A673 (cell line): ENCODE data around the gene BRMS1L. TPM values are rescaled to one million over a fixed set of nuclear protein-coding genes. Genes with fewer than 3 reads are reported as not detected.
A peak's percentile ranks its signal among the peaks of the same experiment; 100 is the strongest.

Experiments
- BruUV-seq: library from RNA; stranded (reverse); fragments of 400-500 nt; replicated peaks from 2 replicates; lab custom pipeline; 2021; lab: Mats Ljungman, UMichigan
- CTCF ChIA-PET: fragments of 300-600 bp; sonication (Branson Sonifier 250); formaldehyde crosslinking; loops from one replicate; lab custom pipeline; 2022; ENCODE audit warnings: antibody characterized with exemption; lab: Charles Lee
- POLR2A ChIA-PET: fragments of 300-600 bp; sonication (Branson Sonifier 250); formaldehyde crosslinking; loops from one replicate; lab custom pipeline; 2022; ENCODE audit warnings: antibody characterized with exemption; ENCODE audit not compliant: low non-redundant PET; lab: Charles Lee
- DNase-seq: peaks from one replicate; pipeline ENCODE4 v3.0.0-alpha.2; 2015; ENCODE audit warnings: low spot score
- H3K27ac ChIP-seq: fragments of 200-600 bp; sonication (generic); 2 replicates; pipeline ENCODE4 v1.5.1; 2016; ENCODE audit warnings: mixed run types, low read depth, mild to moderate bottlenecking, mixed read lengths, antibody characterized with exemption, low read length; ENCODE audit not compliant: poor library complexity, severe bottlenecking
- H3K27me3 ChIP-seq: fragments of 200-600 bp; sonication (generic); replicated peaks from 2 replicates; pipeline ENCODE4 v1.6.1; 2017; ENCODE audit warnings: mixed run types, low read depth, mild to moderate bottlenecking, mixed read lengths, antibody characterized with exemption, low read length; ENCODE audit not compliant: insufficient read depth, poor library complexity
- H3K36me3 ChIP-seq: fragments of 200-600 bp; sonication (generic); 2 replicates; pipeline ENCODE4 v1.6.1; 2016; ENCODE audit warnings: mixed run types, mild to moderate bottlenecking, mixed read lengths, antibody characterized with exemption, low read length; ENCODE audit not compliant: insufficient read depth, poor library complexity, severe bottlenecking
- H3K4me1 ChIP-seq: fragments of 200-600 bp; sonication (generic); 2 replicates; pipeline ENCODE4 v1.6.1; 2017; ENCODE audit warnings: mixed run types, mild to moderate bottlenecking, mixed read lengths, antibody characterized with exemption, low read length; ENCODE audit not compliant: insufficient read depth, poor library complexity, severe bottlenecking
- H3K4me3 ChIP-seq: fragments of 200-600 bp; sonication (generic); 2 replicates; pipeline ENCODE4 v1.5.1; 2016; ENCODE audit warnings: low read depth, mixed run types, mild to moderate bottlenecking, mixed read lengths, low read length; ENCODE audit not compliant: poor library complexity, severe bottlenecking
- H3K9me3 ChIP-seq: fragments of 200-600 bp; sonication (generic); 2 replicates; pipeline ENCODE4 v1.6.1; 2016; ENCODE audit warnings: mixed run types, low read depth, mild to moderate bottlenecking, mixed read lengths, antibody characterized with exemption, low read length; ENCODE audit not compliant: poor library complexity, severe bottlenecking
- CTCF ChIP-seq: fragments of 300-800, 200-600 bp; sonication (generic); conservative IDR thresholded peaks from 2 replicates; pipeline ENCODE4 v1.5.1; 2017; ENCODE audit warnings: low read depth, mild to moderate bottlenecking, antibody characterized with exemption, low read length, moderate library complexity, mixed read lengths
- EZH2 ChIP-seq: fragments of 200-600 bp; sonication (generic); IDR thresholded peaks from 2 replicates; pipeline ENCODE4 v1.6.1; 2017; ENCODE audit warnings: borderline replicate concordance, low read depth, mild to moderate bottlenecking, mixed read lengths, antibody characterized with exemption, low read length; ENCODE audit not compliant: poor library complexity, severe bottlenecking
- intact Hi-C: fragments of 100-400 bp; cut with micrococcal nuclease; formaldehyde crosslinking; loops from one replicate; pipeline ENCODE4 v1.10.0; 2022; ENCODE audit not compliant: unreplicated experiment
- total RNA-seq: library from RNA; stranded (reverse); gene quantifications from 2 replicates; pipeline ENCODE4 v1.2.3, GENCODE V29; 2021

BRMS1L gene
- total RNA-seq, 1 experiment from 2014 or later: 14.6 TPM

GRCh38 chr14:35855876-35856481 lies 29.8 kb downstream of the BRMS1L start:
- intact Hi-C loops: no loop called here
- CTCF ChIA-PET: no interaction called here
- no peaks in the 10 kb centered on the region for H3K27me3 ChIP-seq
- TF ChIP-seq CTCF (no peak), EZH2 (no peak)
- H3K4me3 ChIP-seq: no peak overlapping the region
- POLR2A ChIA-PET: no interaction called here
- DNase-seq: peak; percentile 22
- H3K36me3 ChIP-seq: no peaks in the 10 kb centered on the region
- peaks cover 12% of the 10 kb centered on the region for H3K9me3 ChIP-seq
- no TSS peak for BruUV-seq
- no peak overlapping the region for H3K27ac ChIP-seq
- peaks cover 11% of the 10 kb centered on the region for H3K4me1 ChIP-seq

GRCh38 chr14:35858521-35859209 lies 32.5 kb downstream of the BRMS1L start:
- TF ChIP-seq EZH2 (no peak), CTCF (no peak)
- Histone ChIP-seq H3K36me3 (no peaks in the 10 kb centered on the region), H3K9me3 (no peaks in the 10 kb centered on the region), H3K27ac (no peak overlapping the region), H3K27me3 (no peaks in the 10 kb centered on the region), H3K4me1 (peaks cover 11% of the 10 kb centered on the region), H3K4me3 (no peak overlapping the region)
- intact Hi-C loops: no loop called here
- ChIA-PET CTCF (no interaction called here), POLR2A (no interaction called here)
- DNase-seq: no peak
- BruUV-seq: no TSS peak

- Histone ChIP-seq H3K9me3 (no peaks in the 10 kb centered on the region), H3K27ac (no peak overlapping the region), H3K4me1 (peaks cover under 1% of the 10 kb centered on the region), H3K36me3 (peaks cover 6% of the 10 kb centered on the region), H3K4me3 (no peak overlapping the region), H3K27me3 (no peaks in the 10 kb centered on the region)
- BruUV-seq: no TSS peak
- intact Hi-C loops: no loop called here
- no peak for DNase-seq
- ChIA-PET CTCF (interaction anchor here (0.6 to 0.7 kb wide), 2 partner anchors 174 to 792 kb away, joined by 5 to 6 read pairs; no protein-coding TSS in a partner anchor), POLR2A (no interaction called here)
- no peak for TF ChIP-seq CTCF
- no peak for TF ChIP-seq EZH2
Measured at GRCh38 chr14:35861204-35861868, 35.2 kb downstream of the BRMS1L start.
